DMS153 treated with DMSO at 0.1 percent for 48 hours (cell line): ENCODE data around the gene EIF4A2.
"Not testable (repeated sequence)": the region's sequence is repeated elsewhere in the genome, so short reads cannot be mapped to it uniquely, and the experiment has no call there.

Source experiments
- DNase-seq: peaks from one replicate; lab custom pipeline; 2025; ENCODE audit not compliant: unreplicated experiment; lab: John Stamatoyannopoulos, UW

Gene EIF4A2

DNA sequence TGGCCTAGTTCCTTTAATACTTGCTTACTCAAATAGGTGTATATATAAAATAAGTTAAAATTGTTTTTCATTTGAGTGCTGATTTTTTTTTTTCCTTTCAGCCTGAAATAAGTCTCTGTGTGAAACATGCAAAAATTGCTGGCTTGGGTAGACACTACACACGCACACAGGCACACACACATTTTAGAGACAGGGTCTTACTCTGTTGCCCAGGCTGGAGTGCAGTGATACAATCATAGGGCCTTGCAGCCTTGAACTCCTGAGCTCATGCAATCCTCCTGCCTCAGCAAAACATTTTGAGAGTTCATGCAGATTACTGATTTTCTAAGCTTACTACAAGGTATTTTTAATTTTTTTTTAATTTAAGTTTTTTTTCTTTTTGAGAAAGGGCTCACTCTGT is 35.6 kb downstream of the EIF4A2 start:
- DNase-seq, result no peak

DNA sequence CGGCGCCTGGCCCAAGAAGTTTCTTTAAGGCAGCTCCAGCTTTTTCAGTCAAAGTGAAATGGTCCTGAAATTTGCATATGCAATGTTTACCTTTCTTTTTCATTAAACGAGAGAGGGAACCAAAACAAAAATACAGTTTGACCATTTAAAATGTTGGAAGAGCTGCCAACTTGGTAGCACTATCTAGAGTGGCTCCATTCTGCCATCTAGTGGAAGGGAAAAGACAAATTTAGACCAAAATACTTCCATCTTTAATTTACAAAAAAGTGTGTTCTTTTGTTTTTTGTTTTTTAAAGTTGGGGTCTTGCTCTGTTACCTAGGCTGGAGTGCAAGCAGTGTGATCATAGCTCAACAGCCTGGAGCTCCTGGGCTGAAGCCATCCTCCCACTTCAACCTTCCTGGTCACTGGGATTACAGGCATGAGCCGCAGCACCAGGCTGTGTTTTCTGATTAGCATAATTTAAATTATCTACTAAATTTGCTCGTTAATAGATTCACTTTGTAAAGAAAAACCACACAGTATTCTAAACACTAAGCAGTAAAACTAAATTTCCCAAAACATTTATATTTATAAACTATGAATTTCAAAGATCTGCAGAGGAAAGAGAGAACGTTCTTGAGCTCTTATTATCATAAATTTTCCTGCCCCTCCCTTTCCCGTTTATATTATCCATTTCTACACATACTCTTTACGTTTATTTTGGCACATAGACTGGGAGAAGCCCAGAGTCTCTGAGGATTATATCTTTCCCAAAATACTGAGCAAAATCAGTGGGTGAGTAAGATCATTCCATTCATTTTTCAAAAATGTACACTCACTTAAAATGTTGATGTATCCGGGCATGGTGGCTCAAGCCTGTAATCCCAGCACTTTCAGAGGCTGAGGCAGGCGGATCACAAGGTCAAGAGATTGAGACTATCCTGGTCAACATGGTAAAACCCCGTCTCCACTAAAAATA is 38.3 kb downstream of the EIF4A2 start:
- DNase-seq, result peak; percentile 23

DNA sequence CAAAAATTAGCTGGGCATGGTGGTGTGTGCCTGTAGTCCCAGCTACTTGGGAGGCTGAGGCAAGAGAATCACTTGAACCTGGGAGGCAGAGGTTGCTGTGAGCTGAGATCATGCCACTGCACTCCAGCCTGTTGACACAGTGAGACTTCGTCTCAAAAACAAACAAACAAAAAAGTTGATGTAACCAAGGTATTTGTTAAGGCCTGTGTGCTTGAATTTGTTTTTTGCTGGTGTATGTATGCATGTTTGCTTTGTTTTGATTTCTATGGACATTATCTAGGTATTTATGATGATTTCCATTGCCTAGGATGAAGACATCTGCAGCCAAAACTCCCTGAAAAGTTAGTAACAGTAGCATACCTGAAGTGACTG is 39.0 kb downstream of the EIF4A2 start:
- DNase-seq, result not testable (repeated sequence)

DNA sequence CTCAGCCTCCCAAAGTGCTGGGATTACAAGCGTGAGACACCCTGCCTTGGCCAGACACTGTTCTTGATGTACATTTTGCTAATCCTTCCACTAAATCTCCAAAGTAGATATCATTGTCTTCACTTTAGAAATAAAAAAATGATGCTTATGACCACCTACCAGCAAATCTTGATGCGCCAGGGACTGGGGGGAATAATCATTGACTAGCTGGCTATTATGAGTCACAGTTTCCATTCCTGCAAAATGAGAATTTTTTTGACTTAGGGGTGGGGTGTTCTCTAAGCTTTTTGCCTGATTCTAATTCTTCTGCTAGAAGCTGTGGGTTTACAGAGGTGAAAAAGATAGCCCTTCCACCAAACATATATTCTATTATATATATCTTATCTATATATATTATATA is 40.0 kb downstream of the EIF4A2 start:
- DNase-seq, result no peak

DNA sequence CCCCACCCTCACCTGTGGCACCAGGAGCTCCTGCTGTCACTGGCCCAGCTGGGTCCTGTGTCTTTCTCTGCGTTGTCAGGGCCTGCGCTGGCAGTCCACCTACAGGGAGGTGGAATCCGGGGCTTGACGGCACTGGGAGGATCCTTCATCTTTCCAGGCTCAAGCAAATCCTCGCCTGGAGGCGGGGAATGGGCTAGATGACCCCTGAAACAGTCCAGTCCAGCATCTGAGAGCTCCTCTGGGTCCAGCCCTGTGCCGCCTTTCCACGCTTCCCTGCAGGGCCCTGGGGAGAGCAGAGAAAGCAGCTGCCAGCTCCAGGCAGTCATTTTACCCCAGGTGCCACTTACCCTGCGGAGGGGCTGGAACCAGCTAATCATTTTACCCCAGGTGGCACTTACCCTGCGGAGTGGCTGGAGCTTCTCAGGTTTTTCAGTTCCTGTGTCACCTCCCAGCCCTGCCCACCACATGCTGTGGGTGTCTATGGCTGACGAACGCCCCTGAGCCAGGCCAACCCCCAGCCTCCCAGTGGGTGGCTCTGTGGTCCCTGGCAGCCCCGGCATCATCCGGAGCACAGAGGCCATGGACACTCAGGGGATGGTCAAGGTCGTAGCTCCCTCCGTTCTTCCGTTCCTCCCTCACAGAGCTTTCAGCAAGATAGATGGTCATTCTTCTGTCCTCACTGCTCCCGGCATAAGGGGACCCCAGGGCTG is 41.2 kb downstream of the EIF4A2 start:
- no peak for DNase-seq

GRCh38 chr3:186825294-186825821 is 42.0 kb downstream of the EIF4A2 start:
- DNase-seq, result peak; percentile 27

- DNase-seq, result no peak
Observed at GRCh38 chr3:186825872-186826409, 42.6 kb downstream of the EIF4A2 start.

GRCh38 chr3:186826410-186826975 is 43.1 kb downstream of the EIF4A2 start:
- DNase-seq, result no peak

DNA sequence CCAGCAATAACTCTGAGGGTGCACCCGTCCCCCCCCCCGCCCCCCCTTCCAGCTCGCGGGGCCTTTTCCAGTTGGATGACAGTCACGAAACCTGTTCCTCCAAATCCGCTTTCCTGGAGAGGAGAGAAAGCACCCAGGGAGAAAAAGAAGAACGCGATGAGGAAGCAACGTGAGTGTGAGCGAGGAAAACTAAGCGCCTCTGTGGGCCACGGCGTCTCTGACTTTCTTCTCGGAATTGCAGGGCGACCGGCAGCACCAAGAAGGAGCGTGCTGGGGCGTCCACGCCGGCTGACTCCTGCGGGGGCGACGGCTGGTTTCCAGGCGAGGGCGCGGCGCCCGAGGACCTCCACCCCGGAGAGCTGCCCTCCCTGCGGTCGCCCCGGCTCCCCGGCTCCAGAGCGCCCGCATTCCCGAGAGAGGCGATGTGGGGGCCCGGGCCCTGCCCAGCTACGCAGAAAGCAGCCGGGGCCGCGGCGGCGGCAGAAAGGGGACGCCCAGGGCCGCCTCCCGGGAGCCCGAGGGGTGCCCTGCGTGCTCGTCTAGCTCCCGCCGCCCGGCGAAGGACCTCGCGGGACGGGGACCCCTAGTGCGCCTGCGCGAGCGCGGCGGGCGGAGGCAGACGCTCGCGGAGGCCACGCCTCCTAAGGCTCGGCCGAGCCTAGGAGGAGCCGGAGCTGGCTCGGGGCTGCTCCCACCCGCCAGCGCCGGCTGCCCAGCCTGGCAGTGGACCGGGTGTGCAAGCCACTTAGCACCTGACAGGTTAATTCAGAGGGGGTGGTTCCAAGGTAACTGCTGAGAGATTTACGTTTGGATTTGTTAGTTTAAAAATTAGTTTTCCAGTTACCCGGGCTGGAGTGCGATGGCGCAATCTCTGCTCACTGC is 43.8 kb downstream of the EIF4A2 start:
- DNase-seq, result peak; percentile 73

- no peak for DNase-seq
Observed at GRCh38 chr3:186828340-186828739, 45.0 kb downstream of the EIF4A2 start.

DNA sequence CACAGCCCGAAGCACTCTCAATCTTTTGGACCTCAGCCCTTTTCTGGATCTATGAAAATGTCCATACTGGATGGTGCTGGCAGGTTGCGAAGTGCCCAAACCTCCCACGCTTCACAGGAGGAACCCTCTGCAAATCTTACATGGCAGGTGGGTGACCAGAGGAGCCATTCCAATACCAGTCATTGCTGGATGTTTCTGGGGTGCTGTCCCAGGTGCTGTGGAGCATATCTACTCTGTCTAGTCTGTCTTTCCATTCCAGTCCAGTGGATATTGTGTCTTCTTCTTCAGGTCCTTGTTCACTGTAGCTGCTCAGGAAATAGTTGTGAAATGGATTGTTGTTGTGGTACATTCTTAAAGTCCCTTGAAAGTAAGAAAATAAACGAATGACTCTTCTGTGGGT is 48.4 kb downstream of the EIF4A2 start:
- DNase-seq, result no peak

DNA sequence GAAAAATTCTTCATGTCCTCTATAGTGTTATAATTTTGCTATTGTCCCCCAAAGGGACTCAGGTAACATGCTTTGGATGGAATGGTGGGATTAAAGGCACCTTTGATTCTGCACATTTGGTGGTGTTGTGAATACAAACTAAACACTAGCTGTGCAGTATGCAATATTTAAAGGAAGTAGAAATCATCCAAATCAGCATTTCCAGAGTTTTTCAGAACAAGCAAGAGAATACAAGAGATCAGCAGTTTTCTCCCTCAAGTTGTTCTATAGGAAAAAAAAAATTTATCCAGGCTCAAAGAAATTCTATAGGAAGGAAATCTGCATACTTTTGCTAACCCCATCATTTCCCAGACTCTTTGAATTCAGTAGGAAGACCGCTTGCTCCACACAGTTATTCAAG is 48.9 kb downstream of the EIF4A2 start:
- DNase-seq, result no peak
